GM12873 (cell line): Measurements from ENCODE around the gene TRAF3IP1.

Experiments used
- TF ChIP-seq, protein P1 (sequence below): IDR thresholded peaks from 2 replicates; pipeline ENCODE4 v1.5.1; 2012; ENCODE audit warnings: low read depth, mild to moderate bottlenecking, moderate library complexity, low read length, control low read depth; ENCODE audit not compliant: insufficient read depth; ENCODE audit errors: missing control alignments

TRAF3IP1 gene

DNA sequence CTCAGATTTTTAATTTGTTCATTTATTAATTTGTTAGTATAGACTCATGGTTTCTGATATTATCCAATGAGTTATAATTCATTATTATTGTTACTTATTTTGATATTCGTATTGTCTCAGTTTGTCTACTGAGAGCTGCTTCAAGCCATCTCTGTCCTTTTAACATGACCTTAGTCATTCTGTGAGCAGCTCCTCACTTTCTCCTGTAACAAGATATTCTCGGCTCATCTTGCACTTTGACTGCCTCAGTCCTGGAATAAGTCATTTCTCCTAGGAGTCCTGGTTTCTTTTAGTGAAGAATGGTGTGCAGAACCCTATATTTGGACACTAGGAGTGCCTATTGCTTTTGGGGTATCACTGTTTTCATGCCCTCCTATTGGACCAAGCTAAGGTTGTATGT, 119.6 kb downstream of the TRAF3IP1 start:
- TF ChIP-seq, protein P1, sequence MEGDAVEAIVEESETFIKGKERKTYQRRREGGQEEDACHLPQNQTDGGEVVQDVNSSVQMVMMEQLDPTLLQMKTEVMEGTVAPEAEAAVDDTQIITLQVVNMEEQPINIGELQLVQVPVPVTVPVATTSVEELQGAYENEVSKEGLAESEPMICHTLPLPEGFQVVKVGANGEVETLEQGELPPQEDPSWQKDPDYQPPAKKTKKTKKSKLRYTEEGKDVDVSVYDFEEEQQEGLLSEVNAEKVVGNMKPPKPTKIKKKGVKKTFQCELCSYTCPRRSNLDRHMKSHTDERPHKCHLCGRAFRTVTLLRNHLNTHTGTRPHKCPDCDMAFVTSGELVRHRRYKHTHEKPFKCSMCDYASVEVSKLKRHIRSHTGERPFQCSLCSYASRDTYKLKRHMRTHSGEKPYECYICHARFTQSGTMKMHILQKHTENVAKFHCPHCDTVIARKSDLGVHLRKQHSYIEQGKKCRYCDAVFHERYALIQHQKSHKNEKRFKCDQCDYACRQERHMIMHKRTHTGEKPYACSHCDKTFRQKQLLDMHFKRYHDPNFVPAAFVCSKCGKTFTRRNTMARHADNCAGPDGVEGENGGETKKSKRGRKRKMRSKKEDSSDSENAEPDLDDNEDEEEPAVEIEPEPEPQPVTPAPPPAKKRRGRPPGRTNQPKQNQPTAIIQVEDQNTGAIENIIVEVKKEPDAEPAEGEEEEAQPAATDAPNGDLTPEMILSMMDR = no peak

GRCh38 chr2:238440331-238440730, 120.0 kb downstream of the TRAF3IP1 start:
- TF ChIP-seq, protein P1 = no peak

DNA sequence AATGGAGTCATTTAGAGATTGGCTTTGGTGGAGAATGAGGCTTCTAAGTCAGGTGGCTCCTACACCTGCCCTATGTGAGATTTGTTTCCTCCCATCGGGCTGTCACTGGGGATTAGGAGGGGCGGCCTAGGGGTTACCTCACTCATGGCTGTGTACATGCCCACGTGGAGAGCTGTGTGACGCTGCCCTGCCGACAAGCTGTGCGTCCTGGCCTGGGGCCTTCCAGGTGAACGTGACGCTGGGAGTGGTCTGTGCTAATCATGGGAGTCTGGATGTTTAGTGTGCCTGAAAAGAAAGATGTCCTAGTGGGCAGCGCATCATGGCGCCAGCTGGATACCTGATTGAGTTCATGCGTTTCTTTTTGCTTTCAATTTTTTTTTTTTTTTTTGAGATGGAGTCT, 120.4 kb downstream of the TRAF3IP1 start:
- TF ChIP-seq, protein P1 = no peak

DNA sequence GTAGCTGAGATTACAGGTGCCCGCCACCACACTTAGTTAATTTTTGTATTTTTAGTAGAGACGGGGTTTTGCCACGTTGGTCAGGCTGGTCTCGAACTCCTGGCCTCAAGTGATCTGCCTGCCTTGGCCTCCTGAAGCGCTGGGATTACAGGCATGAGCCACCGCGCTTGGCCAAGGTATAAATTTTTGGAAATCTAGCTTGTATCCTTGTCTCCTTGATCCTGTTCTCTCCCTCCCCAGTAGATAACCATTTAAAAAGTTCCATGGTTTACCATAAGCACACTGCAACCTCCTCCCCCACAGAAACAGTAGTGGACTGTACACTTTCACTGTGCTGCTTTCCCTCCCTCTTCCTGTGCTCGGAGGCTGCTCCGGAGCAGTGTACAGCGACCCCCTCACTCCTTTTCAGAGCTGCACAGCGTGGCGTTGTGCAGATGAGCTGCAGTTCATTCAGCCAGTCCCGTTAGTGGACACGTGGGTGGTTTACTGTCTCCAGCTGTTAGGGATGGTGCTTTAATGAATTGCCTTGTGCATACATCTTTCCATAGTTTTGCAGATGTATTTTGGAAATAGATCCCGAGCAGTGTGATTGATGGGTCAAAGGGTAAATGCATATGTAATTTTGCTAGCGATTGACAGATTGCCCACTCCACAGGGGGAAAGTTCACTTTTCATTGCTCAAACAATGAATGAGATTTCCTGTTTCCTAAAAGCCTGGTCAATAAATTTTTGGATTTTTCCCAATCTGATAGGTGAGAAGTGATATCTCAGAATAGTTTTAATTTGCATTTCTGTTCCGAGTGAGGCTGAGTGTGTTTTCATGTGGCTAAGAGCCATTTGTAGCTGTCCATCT, 121.2 kb downstream of the TRAF3IP1 start:
- TF ChIP-seq, protein P1 = no peak

GRCh38 chr2:238444242-238444641, 123.9 kb downstream of the TRAF3IP1 start:
- TF ChIP-seq, protein P1 = no peak

GRCh38 chr2:238445409-238446190, 125.3 kb downstream of the TRAF3IP1 start:
- TF ChIP-seq, protein P1 = no peak

- TF ChIP-seq, protein P1 = no peak
These were observed 126.1 kb downstream of the TRAF3IP1 start for GRCh38 chr2:238446371-238446770.
